HG03460 (cell line): ENCODE measurements around the gene PHETA2.

ENCODE experiments used
- ATAC-seq: cut with Tn5 transposase; IDR thresholded peaks from one replicate; pipeline ENCODE4 v1.9.1; 2021; ENCODE audit not compliant: unreplicated experiment

Gene PHETA2, protein sequence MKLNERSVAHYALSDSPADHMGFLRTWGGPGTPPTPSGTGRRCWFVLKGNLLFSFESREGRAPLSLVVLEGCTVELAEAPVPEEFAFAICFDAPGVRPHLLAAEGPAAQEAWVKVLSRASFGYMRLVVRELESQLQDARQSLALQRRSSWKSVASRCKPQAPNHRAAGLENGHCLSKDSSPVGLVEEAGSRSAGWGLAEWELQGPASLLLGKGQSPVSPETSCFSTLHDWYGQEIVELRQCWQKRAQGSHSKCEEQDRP

DNA sequence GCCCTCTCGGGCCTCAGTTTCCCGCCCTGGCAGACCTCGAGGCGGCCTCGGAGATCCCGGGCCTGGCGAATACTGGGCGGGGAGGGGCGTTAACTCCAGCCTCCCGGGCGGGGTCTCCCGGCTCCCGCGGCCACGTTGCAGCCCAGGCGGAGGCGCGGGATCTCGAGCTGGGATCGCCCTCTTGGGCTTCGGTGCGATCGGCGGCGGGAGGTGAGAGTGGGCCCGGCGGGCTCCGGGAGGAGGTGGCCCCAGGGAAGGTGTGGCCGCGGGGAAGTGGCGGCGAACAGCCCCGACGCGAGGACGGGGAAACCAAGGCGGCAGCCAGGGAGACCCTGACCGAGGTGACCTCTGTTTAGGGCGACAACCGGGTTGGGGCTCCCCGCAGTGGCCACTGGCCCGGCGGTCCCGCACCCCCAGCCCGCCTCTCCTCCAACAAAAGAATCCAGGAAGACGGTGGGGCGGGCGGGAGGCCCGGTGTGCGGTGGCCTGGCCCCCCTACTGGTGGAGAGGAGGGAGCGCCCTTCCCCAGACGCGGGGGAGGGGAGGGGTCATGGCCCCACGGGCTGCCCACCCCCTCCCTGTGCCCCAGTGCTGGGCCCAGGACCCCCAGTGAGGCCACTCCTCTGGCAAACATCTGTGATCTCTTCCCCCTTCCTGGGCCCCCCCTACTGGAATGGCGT lies at the start of gene PHETA2:
PHETA2 (plus strand) TSS at position 117 of the 680 bp plus-strand sequence. CDS start 3,046 bp downstream, outside the sequence.
- ATAC-seq, result no peak

DNA sequence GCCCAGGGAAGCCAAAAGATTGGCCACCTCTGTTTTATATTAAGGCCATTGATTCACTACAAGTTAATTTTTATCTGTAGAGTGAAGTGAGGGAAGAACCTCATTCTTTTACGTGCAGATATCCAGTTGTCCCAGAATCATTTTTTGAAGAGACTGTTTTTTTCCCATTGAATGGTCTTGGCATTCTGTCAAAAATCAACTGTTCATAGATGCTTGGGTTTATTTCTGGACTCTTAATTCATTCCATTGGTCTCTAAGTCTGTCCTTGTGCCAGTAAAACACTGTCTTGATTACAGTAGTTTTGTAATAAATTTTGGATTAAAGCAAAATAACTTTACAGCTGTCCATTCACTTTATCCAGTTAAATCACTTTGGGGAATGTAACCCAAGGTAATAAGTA lies 48.6 kb upstream of the PHETA2 start:
- ATAC-seq, result no peak

GRCh38 chr22:42026705-42027104 lies 47.3 kb upstream of the PHETA2 start:
- no peak for ATAC-seq

DNA sequence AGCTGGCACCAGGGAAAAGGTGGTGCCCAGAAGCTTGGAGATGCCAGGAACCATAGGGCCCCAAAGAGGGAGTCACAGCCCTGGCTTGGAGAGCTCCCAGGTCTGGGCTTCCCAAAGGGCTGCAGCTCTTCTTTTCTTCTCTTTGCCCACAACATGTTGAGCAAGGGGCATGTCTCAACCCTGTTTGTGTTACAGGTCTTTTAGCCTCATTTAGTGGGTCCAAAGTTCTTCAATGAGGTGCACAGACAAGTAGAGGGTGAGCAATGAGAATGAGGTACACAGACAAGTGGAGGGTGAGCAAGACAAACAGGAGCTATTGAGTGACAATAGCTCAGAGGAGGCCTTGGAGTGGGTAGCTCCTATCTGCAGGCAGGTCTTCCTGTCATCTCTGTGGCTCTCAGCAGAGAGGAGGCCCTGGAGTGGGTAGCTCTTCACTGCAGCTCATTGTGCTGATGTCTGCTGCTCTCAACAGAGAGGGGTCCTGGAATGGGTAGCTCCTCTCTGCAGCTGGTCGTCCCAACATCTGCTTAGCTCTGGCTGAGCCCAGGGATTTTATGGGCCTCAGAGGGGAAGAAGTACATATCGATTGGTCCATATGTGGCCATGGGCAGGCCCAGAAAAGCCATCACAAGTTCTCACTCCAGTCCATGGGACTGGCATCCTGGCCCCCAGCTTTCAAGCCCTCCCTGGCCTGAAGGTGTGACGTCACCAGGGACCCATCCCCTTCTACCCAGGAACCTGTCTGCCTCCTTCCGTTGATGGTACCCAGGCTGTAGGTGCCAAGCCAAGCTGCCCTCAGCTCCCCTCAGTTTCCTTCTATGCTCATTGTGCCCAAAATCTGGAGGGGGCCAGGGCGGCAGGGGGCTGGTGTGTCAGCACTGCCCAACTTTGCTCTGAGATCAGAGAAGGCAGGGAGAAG lies 40.5 kb upstream of the PHETA2 start:
- no peak for ATAC-seq

DNA sequence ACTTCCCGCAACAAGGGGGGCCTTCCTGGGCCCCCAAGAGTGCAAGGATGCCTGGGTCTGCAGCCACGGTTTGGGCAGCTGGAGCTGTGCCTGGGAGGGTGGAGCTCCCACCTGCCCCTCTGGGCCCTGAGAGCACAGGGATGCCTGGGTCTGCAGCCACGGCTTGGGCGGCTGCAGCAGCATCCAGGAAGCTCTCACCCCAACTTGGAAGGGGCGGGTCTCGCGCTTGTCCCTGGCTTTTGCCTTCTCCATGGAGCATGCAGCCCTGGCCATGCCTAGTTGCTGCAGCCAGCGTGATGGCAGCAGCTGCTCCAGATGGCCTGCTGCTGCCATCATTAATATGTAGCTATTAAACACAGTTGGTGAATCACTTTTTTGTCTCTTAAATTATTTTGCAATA lies 38.8 kb upstream of the PHETA2 start:
- no peak for ATAC-seq

GRCh38 chr22:42039271-42039670 lies 34.8 kb upstream of the PHETA2 start:
- no peak for ATAC-seq

GRCh38 chr22:42041784-42042183 lies 32.3 kb upstream of the PHETA2 start:
- no peak for ATAC-seq

- ATAC-seq, result no peak
These were observed 23.3 kb upstream of the PHETA2 start for GRCh38 chr22:42050641-42051180.

- no peak for ATAC-seq
These were observed 21.3 kb upstream of the PHETA2 start for GRCh38 chr22:42052765-42053164.

DNA sequence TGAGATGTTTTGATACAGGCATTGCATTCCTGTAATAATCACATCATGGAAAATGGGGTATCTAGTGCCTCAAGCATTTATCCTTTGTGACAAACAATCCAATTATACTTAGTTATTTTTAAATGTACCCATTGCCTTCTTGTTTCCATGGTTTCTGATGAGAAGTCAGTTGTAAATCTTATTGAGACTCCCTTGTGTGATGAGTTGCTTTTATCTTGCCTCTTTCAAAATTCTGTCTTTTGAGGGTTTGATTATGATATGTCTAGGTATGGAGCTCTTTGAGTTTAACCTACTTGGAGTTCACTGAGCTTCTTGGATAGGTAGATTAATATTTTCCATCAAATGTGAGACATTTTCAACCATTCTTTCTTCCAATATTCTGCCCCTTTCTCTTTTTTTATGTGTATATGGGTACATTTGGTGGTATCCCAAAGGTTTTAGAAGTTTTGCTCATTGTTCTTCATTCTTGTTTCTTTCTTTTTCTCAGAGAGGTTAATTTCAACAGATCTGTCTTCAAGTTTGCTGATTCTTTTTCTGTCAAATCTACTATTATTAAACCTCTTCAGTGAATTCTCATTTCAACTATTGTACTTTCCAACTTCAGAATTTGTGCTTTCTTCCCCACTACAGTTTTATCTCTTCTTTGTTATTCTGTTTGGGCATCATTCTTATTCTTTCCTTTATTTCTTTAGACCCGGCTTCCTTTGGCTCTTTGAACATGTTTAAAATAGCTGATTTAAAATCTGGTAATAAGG lies 17.1 kb upstream of the PHETA2 start:
- ATAC-seq, result no peak

DNA sequence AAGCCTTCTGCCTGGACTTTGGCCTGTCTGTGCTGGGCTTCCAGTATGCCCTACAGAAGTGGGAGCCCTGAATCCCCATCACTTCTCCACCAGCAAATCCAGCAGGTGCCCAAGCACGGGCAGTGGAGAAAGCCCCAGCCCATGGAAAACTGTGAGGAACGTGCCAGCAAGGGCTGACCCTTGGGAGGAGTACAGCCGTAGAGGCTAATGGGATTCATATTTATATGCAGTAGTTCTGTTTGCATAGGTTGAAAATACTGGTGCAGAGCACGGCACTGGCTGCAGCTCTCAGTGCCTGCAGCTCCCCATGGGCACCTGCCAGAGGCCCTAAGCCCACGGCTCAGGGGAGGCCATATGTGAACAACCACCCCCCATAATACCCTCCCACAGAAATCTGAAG lies 13.6 kb upstream of the PHETA2 start:
- ATAC-seq, result no peak

DNA sequence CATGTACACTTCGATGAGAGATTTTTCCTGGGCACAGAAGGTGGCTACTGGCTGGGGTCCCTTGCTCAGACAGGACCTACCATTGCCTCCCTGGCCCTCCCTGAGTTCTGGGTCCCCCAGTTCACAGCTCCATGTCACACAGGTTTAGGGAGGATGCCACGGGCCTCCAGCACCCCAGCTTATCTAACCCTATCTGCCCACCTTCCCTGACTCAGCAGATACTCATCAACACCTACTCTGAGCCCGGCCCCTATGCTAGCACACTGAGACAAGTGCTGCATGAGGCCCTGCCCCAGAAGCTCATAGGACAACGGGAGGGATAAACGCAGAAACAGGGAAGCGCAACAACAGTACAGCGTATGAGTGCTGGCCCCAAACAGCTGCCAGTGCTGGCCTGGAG lies 13.0 kb upstream of the PHETA2 start:
- ATAC-seq, result no peak

DNA sequence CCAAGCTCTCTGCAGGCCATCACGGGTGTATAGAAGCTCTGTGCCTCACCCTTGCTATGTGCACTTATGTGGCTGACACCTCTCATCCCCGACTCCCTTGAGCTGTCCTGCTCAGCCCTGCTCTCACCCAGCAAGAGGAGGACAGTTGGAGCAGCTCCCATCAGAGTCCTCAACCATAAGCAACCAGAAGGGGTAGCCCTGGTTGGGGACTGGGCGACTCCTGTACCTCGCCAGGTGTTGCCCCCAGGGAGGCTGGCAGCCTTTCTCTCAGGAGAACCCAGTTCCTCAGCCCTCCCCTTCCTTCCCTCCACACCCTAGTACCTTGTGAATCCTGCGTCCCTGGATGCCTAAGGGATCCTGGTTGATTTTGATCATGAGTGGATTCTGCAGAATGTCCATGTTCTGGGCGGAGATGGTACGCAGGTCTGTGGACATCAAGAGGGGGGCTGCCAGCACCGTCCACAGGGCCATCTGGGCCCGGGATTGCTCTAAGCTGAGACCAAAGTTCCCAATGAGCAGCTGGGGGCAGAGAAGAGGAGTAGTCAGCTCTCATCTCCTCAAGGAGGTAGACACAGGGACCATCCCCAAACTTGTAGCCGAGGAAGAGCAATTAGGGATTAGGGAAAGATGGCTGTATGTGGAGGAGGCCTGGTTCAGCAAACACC lies 11.4 kb upstream of the PHETA2 start:
- no peak for ATAC-seq

DNA sequence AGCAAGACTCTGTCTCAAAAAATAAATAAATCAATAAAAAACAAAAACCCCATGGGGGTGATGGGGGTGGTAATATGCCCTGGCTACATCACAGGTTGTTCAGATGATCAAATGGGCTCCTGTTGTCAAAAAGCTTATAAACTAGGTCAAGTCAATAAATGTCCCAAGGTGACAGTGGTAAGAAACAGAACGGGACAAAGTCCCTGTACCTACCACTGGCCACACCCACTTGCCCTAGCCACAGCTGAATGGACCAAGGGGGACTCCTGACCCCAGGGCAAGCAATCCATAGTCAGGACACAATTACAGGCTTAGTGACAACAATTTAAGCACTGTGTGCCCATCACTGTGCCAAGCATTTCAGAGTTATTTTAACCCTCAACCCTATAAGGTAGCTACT lies 9.4 kb upstream of the PHETA2 start:
- no peak for ATAC-seq

GRCh38 chr22:42065438-42066125 lies 8.5 kb upstream of the PHETA2 start:
- no peak for ATAC-seq

DNA sequence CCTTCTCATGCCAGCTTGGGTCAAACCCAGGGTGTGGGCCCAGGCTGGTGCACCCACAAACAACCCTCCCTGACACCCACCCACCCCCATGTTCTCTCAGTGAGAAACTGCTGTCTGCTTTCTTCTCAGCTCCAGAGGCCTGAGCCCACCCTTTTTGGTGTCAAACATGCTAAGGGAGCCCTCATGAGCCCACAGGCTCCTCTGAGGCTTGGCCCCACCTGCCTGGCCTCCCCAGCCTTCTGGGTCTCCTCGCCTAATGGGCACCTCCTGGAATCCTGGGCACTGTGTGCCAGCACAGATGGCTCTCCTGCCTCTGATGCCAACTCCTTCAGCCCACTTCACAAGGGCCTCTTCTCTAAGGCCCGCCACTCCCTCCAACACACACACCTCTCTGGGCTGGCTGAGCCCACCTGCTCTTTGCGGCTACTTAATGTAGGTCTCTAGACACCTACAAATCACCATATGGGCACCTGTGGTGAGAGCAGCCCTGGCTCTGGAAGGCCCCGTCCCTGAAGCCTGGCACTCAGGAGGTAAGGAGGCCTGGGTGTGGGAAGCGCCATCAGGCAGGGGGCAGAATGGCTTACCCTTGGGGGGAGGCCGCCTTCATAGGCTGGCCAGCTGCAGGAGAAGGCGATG lies 7.8 kb upstream of the PHETA2 start:
- no peak for ATAC-seq

DNA sequence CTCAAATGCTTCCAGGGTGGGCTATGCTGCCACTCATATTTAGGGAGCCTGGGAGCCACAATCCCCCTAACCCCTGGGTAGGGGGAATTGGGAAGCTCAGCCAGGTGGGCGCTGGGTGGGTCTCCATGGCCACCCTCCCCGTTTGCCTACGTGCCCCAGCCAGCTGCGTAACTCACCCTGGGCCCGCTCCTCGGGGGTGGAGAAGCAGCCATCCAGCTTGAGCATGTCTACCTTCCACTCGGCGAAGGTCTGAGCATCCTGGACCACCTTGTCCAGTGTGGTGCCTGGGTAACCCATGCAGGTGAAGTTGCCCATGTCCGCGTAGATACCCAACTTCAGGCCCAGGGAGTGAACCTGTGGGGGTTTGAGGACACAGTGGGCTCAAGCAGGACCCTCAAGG lies 7.1 kb upstream of the PHETA2 start:
- no peak for ATAC-seq

DNA sequence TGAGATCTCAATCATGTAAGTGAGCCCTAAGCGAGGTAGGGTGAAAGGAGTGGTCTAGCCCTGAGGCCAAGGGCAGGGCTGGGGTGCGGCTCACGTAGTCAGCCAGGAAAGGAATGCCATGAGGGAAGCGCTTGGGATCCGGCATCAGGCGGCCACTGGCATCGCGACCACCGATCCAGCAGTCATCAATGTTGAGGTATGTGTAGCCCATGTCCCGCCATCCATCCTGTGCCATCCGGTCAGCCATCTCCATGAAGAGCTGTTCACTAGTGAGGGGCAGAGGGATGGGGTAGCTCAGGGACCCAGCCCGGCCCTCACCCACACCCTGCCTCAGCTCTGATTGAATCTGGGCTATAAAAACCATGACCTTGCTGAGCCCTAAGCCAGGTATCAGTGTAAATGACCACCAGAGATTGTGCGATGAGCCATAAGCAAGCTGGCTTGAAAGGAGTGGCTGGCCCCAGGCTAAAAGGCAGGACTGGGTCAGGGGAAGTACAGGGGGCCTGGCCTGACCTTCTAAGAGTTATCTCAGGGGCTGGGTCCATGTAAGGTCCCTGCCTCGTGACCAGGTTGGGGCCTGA lies 6.3 kb upstream of the PHETA2 start:
- ATAC-seq, result no peak

GRCh38 chr22:42068291-42068690 lies 5.8 kb upstream of the PHETA2 start:
- no peak for ATAC-seq
